Spleen (tissue), 7 donors: ENCODE results near the gene PPP1CA.
A peak's percentile ranks its signal among the peaks of the same experiment; 100 is the strongest.

Source experiments
- CTCF ChIP-seq, 11 experiments: fragments of 200-600 bp in 7 of 11; fragments of 450-650 bp in 4 of 11; sonication (generic) in 4 of 11; IDR thresholded peaks in 8 of 11; conservative IDR thresholded peaks in 3 of 11; 1 replicate in 7 of 11; 2 replicates in 4 of 11; pipeline versions ENCODE4 v1.4.0 to v1.8.0; 2016 to 2021; ENCODE audit warnings: antibody characterized with exemption in 11 of 11, inconsistent platforms in 4 of 11, mild to moderate bottlenecking in 1 of 11
- POLR2A ChIP-seq, 3 donors: fragments of 450-650 bp; IDR thresholded peaks; one replicate each; pipeline ENCODE4 v1.5.1; 2017; ENCODE audit warnings: antibody characterized with exemption in 3 of 3, mild to moderate bottlenecking in 1 of 3
- donor health status: DM: no; HTN: no; CAD: no; lungs with moderate emphysema.
- donor health status: DM: no; HTN: no; CAD: no.
- donor health status: DM: no; HTN: no; CAD: no.

GRCh38 chr11:67371189-67371910 lies 30.3 kb downstream of the PPP1CA start:
- TF ChIP-seq CTCF (IDR thresholded peaks at IDR 0.05 in 8 of 11, conservative IDR thresholded peaks at IDR 0.05 in 3 of 11) (peak; percentile 7 to 63 (median 50)), POLR2A (IDR thresholded peaks at IDR 0.05) (no peak)
